Lung (tissue), 12 donors: ENCODE measurements around the gene TRPM5. TPM values are rescaled to one million over a fixed set of nuclear protein-coding genes. Genes with fewer than 3 reads are reported as not detected.

Experiments used
- ATAC-seq: fragments of 200-7000 bp; cut with Tn5 transposase; one replicate; pipeline ENCODE4 v1.9.1; 2020; ENCODE audit warnings: moderate number of reproducible peaks; ENCODE audit not compliant: insufficient read depth, low FRiP score
- DNase-seq, 3 donors: peaks; one replicate each; pipeline ENCODE4 v3.0.0-alpha.2; 2013 to 2017
- H3K27ac ChIP-seq, 2 donors: one replicate each; pipeline ENCODE4 v1.5.1; 2013; ENCODE audit warnings: mild to moderate bottlenecking in 2 of 2, moderate library complexity in 2 of 2, control low read depth in 1 of 2, inconsistent platforms in 1 of 2, low read depth in 1 of 2, low read length in 1 of 2
- H3K27me3 ChIP-seq, 3 donors: one replicate each; pipeline ENCODE4 v1.5.1; 2013; ENCODE audit warnings: low read length in 2 of 3; ENCODE audit not compliant: control insufficient read depth in 3 of 3, insufficient read depth in 3 of 3
- H3K36me3 ChIP-seq, 4 donors: one replicate each; pipeline ENCODE4 v1.5.1; 2013; ENCODE audit warnings: low read length in 4 of 4, mild to moderate bottlenecking in 1 of 4, moderate library complexity in 1 of 4; ENCODE audit not compliant: control insufficient read depth in 4 of 4, insufficient read depth in 4 of 4
- H3K4me1 ChIP-seq, 5 donors: one replicate each; pipeline ENCODE4 v1.5.1; 2013; ENCODE audit warnings: low read length in 5 of 5, mild to moderate bottlenecking in 2 of 5, moderate library complexity in 1 of 5; ENCODE audit not compliant: control insufficient read depth in 5 of 5, insufficient read depth in 5 of 5
- H3K4me3 ChIP-seq: one replicate; pipeline ENCODE4 v1.5.1; 2013; ENCODE audit warnings: mild to moderate bottlenecking, control low read depth, moderate library complexity
- H3K9ac ChIP-seq, 2 donors: one replicate each; pipeline ENCODE4 v1.5.1; 2013; ENCODE audit warnings: low read length in 2 of 2, control low read depth in 1 of 2; ENCODE audit not compliant: insufficient read depth in 1 of 2
- H3K9me3 ChIP-seq, 4 donors: one replicate each; pipeline ENCODE4 v1.5.1; 2013; ENCODE audit warnings: low read length in 3 of 4, mild to moderate bottlenecking in 1 of 4, moderate library complexity in 1 of 4; ENCODE audit not compliant: control insufficient read depth in 4 of 4, insufficient read depth in 3 of 4
- CTCF ChIP-seq: IDR thresholded peaks from 2 replicates; pipeline ENCODE4 v1.5.1; 2012; ENCODE audit warnings: mild to moderate bottlenecking; ENCODE audit errors: control extremely low read depth, extremely low read depth
- WGBS, 2 donors: extraction: QIAGEN DNeasy Blood & Tissue Kit; methylation state at CpG; one replicate each; pipeline ENCODE4 v1.1.7; 2013; 5-methylcytosine and 5-hydroxymethylcytosine counted together
- polyA plus RNA-seq, 2 donors: library from polyadenylated mRNA; stranded (reverse); fragments of 200-250 nt; gene quantifications; one replicate each; pipeline ENCODE4 v1.2.1, GENCODE V29; 2013
- total RNA-seq, 2 donors: library from RNA; depleted of rRNA in 1 of 2; stranded (reverse); fragments of >200 nt in 1 of 2; gene quantifications; one replicate each; pipeline ENCODE4 v1.2.1, GENCODE V29; 2014 to 2021
- donor health status: control.
- donor health status: control.
- donor health status: Bipolar disorder and iron deficiency.
- donor health status: healthy.
- donor health status: DM: yes; HTN: yes; CAD: no.

Gene TRPM5
- total and polyA plus RNA-seq, 4 donors: 0.02 to 0.20 (median 0.11) TPM

DNA sequence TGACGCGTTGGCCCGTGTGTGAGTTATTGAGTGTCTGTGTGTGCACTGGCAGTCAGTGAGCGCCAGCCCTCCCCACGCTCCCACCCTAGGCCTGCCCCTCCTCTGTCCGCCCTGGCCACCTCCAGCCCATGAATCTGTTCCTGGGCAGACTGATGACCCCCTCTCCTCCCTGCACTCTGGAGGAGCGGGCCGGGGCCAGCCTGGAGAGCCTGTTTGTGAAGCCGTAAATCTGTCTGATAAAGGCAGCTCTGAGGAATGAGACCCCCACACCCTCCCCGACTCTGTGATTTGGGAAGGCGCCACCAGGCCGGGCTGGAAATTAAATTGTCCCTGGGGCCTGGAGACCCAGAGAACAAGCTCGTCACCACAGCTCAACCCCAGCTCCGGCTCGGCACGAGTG, 35.2 kb downstream of the TRPM5 start:
- no peak overlapping the region for H3K4me3 ChIP-seq
- no peaks in the 10 kb centered on the region for H3K9me3 ChIP-seq
- no peak for TF ChIP-seq CTCF
- ATAC-seq (no peak), DNase-seq (peak; percentile 66 to 79 (median 70))
- peaks cover 0 to 31% (median 6%) of the 10 kb centered on the region in 5 donors for H3K4me1 ChIP-seq
- no peaks in the 10 kb centered on the region for H3K27me3 ChIP-seq
- 64 to 81% methylated on average over 16 of the region's 16 CpGs for WGBS, 2 donors
- peak overlapping the region in 1 of 2 donors; percentile 51 for H3K9ac ChIP-seq
- H3K27ac ChIP-seq: no peak overlapping the region
- peaks cover 0 to 3% (median 0%) of the 10 kb centered on the region in 4 donors for H3K36me3 ChIP-seq

DNA sequence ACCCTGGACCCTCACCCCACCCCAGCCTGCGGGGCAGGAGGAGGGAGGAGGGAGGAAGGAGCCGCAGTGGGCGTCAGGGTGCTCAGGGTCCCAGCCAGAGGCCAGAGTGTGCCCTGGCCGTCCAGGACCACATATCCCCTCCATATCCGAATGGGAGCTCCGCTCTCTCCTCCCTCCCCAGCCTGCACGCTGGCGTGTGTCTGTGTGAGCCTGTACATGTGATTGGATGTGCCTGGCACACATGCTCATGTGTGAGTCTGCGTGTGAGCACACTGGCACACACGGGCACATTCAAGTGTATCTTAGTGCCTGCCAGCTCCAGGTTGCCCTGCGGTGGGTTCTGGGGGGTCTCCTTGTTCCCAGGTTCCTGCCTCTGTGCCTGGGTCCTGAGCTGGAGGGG, 35.6 kb downstream of the TRPM5 start:
- 70 to 87% methylated on average over 11 of the region's 11 CpGs for WGBS, 2 donors
- Histone ChIP-seq H3K27me3 (no peaks in the 10 kb centered on the region), H3K4me1 (peaks cover 0 to 31% (median 6%) of the 10 kb centered on the region in 5 donors), H3K9me3 (no peaks in the 10 kb centered on the region), H3K9ac (peak overlapping the region in 1 of 2 donors; percentile 51), H3K36me3 (peaks cover 0 to 8% (median 0%) of the 10 kb centered on the region in 4 donors), H3K27ac (no peak overlapping the region), H3K4me3 (no peak overlapping the region)
- DNase-seq (no peak), ATAC-seq (no peak)
- no peak for TF ChIP-seq CTCF

DNA sequence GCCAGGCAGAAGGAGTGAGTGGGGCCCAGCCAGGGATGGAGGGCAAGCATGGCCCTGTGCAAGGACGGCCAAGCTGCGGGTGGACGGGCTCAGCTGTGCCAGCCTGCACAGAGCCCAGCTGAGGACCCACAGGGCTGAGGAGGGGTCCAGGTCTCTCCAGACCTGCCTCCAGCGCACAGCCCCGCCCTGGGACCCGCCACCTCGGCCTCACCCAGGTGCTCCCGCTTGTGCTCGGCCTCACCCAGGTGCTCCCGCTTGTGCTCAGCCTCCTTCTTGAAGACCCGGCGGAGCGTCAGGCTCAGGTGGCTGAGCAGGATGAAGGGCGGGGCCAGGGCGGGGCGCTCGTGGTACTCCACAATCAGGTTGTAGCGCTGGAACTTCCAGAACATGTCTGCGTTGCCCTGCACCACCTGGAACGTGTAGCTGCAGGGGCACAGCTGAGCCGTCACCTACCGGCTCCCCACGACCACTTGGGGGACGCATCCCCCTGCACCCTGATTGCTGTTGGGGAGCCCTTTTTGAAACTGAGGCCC, 37.4 kb downstream of the TRPM5 start:
- Histone ChIP-seq H3K27ac (no peak overlapping the region), H3K27me3 (no peaks in the 10 kb centered on the region), H3K4me1 (peaks cover 1 to 34% (median 6%) of the 10 kb centered on the region in 5 donors), H3K4me3 (no peak overlapping the region), H3K9me3 (no peaks in the 10 kb centered on the region), H3K36me3 (peaks cover 0 to 25% (median 3%) of the 10 kb centered on the region in 4 donors), H3K9ac (no peak overlapping the region)
- 79 to 88% methylated on average over 20 to 24 of the region's 24 CpGs for WGBS, 2 donors
- no peak for ATAC-seq
- no peak for TF ChIP-seq CTCF
- no peak for DNase-seq

GRCh38 chr11:2406451-2406850, 37.9 kb downstream of the TRPM5 start:
- ATAC-seq: no peak
- H3K36me3 ChIP-seq: peaks cover 0 to 27% (median 3%) of the 10 kb centered on the region in 4 donors
- peaks cover 3 to 38% (median 11%) of the 10 kb centered on the region in 5 donors for H3K4me1 ChIP-seq
- no peak overlapping the region for H3K9ac ChIP-seq
- no peak overlapping the region for H3K4me3 ChIP-seq
- no peaks in the 10 kb centered on the region for H3K9me3 ChIP-seq
- TF ChIP-seq CTCF: no peak
- 90 to 93% methylated on average over 14 of the region's 14 CpGs for WGBS, 2 donors
- H3K27ac ChIP-seq: no peak overlapping the region
- no peaks in the 10 kb centered on the region for H3K27me3 ChIP-seq
- no peak for DNase-seq
